Measurements from ENCODE around the gene WDR82. TPM values are rescaled to one million over a fixed set of nuclear protein-coding genes. Genes with fewer than 3 reads are reported as not detected.

Gene WDR82
- total RNA-seq, 1 donor from 2014 or later: 69.9 TPM

DNA sequence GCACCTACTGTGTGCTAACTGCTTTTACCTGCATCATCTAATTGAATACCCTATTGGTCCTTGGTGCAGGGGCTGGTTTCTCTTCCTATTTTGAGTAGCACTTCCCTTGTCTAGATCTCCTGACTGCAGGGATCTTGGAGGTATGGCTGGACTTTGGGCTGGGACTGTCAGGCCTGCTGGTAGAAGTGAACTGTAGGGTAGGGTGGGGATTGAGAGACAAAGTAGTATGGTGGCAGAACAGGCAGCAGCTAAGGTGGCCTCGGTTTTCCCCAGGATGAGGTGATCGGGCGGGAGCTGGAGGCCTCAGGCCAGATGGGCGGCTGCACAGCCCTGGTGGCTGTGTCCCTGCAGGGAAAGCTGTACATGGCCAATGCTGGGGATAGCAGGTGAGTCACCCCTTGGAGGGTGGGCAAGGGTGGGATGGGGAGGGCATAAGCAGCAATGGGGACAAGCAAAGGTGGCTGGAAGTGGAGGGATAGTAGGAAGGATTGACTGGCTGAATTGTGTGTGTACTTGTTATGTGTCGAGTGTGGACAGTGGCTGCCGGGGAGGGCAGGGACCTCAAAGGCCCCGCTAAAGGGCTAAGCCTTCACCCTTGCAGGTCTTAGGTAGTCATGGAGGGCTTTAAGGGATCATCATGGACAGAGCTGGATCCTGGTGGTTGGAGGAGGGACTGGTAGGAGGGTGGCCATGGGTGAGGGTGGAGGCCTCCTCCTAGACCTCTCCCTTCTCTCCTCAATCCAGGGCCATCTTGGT is 30.9 kb downstream of the WDR82 start:
- no peak overlapping the region for H3K4me3 ChIP-seq (ENCODE audit: low read length in 3 of 3)
- peaks cover 15 to 30% (median 26%) of the 10 kb centered on the region in 3 donors for H3K36me3 ChIP-seq (ENCODE audit: control insufficient read depth in 3 of 3, insufficient read depth in 3 of 3, low read length in 3 of 3)
- no peaks in the 10 kb centered on the region for H3K9me3 ChIP-seq (ENCODE audit: control insufficient read depth in 3 of 3, low read length in 3 of 3)
- no peak overlapping the region for H3K9ac ChIP-seq (ENCODE audit: low read depth in 1 of 3, low read length in 3 of 3)
- no peak overlapping the region for H3K27ac ChIP-seq (ENCODE audit: low read depth, low read length)
- peaks cover 2 to 20% (median 19%) of the 10 kb centered on the region in 3 donors for H3K27me3 ChIP-seq (ENCODE audit: control insufficient read depth in 3 of 3, insufficient read depth in 3 of 3, low read length in 3 of 3)
- H3K4me1 ChIP-seq (ENCODE audit: control insufficient read depth in 3 of 3, insufficient read depth in 3 of 3, low read length in 3 of 3): peaks cover 16 to 66% (median 43%) of the 10 kb centered on the region in 3 donors

DNA sequence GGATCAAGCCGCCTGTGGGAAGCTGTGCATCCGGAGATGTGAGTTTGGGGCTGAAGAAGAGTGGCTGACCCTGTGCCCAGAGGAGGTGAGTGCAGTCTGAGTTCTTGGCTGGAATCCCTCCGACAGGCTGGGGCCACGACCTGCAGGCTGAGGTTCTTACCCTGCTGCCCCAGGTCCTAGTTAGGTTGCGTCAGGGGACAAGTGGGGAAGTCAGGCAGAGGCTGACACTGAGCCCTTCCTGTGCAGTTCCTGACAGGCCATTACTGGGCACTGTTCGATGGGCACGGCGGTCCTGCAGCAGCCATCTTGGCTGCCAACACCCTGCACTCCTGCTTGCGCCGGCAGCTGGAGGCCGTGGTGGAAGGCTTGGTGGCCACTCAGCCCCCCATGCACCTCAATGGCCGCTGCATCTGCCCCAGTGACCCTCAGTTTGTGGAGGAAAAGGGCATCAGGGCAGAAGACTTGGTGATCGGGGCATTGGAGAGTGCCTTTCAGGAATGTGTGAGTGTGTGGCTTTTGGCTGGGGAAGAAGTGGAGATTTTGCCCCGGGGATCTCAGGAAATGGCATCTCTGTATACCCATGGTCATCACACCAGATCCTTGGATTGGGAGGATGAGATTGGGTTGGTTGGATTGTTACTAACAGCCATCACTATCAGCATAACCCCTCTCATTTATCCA is 31.6 kb downstream of the WDR82 start:
- Histone ChIP-seq H3K27ac (ENCODE audit: low read depth, low read length) (peak overlapping the region; percentile 64), H3K4me3 (ENCODE audit: low read length in 3 of 3) (peak overlapping the region in 2 of 3 donors; percentile 34 to 41), H3K36me3 (ENCODE audit: control insufficient read depth in 3 of 3, insufficient read depth in 3 of 3, low read length in 3 of 3) (peaks cover 15 to 27% (median 26%) of the 10 kb centered on the region in 3 donors), H3K9me3 (ENCODE audit: control insufficient read depth in 3 of 3, low read length in 3 of 3) (no peaks in the 10 kb centered on the region), H3K9ac (ENCODE audit: low read depth in 1 of 3, low read length in 3 of 3) (peak overlapping the region in 1 of 3 donors; percentile 84), H3K4me1 (ENCODE audit: control insufficient read depth in 3 of 3, insufficient read depth in 3 of 3, low read length in 3 of 3) (peaks cover 16 to 61% (median 42%) of the 10 kb centered on the region in 3 donors), H3K27me3 (ENCODE audit: control insufficient read depth in 3 of 3, insufficient read depth in 3 of 3, low read length in 3 of 3) (peaks cover 2 to 20% (median 19%) of the 10 kb centered on the region in 3 donors)

DNA sequence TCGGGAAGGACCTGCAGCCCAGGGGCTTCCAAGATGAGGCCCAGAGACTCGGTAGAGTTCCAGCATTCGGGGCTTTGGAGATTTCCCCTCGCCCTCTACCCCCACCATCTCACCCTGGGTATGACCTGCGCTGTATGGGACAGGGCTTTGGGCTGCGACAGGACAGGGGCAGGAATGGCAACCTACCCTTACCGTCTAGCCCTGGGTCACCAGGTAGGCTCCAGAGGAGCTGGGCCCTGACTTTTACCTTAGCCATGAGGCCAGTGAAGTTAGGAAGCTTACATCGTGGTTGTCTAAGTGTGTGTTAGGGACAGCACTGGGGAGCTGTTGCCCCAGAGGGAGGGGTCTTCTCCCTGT is 32.2 kb downstream of the WDR82 start:
- Histone ChIP-seq H3K27ac (ENCODE audit: low read depth, low read length) (peak overlapping the region; percentile 64), H3K27me3 (ENCODE audit: control insufficient read depth in 3 of 3, insufficient read depth in 3 of 3, low read length in 3 of 3) (peaks cover 2 to 20% (median 19%) of the 10 kb centered on the region in 3 donors), H3K4me1 (ENCODE audit: control insufficient read depth in 3 of 3, insufficient read depth in 3 of 3, low read length in 3 of 3) (peaks cover 16 to 56% (median 38%) of the 10 kb centered on the region in 3 donors), H3K4me3 (ENCODE audit: low read length in 3 of 3) (peak overlapping the region; percentile 68 to 76 (median 69)), H3K9me3 (ENCODE audit: control insufficient read depth in 3 of 3, low read length in 3 of 3) (no peaks in the 10 kb centered on the region), H3K36me3 (ENCODE audit: control insufficient read depth in 3 of 3, insufficient read depth in 3 of 3, low read length in 3 of 3) (peaks cover 15 to 26% (median 22%) of the 10 kb centered on the region in 3 donors), H3K9ac (ENCODE audit: low read depth in 1 of 3, low read length in 3 of 3) (peak overlapping the region; percentile 67 to 84 (median 70))

DNA sequence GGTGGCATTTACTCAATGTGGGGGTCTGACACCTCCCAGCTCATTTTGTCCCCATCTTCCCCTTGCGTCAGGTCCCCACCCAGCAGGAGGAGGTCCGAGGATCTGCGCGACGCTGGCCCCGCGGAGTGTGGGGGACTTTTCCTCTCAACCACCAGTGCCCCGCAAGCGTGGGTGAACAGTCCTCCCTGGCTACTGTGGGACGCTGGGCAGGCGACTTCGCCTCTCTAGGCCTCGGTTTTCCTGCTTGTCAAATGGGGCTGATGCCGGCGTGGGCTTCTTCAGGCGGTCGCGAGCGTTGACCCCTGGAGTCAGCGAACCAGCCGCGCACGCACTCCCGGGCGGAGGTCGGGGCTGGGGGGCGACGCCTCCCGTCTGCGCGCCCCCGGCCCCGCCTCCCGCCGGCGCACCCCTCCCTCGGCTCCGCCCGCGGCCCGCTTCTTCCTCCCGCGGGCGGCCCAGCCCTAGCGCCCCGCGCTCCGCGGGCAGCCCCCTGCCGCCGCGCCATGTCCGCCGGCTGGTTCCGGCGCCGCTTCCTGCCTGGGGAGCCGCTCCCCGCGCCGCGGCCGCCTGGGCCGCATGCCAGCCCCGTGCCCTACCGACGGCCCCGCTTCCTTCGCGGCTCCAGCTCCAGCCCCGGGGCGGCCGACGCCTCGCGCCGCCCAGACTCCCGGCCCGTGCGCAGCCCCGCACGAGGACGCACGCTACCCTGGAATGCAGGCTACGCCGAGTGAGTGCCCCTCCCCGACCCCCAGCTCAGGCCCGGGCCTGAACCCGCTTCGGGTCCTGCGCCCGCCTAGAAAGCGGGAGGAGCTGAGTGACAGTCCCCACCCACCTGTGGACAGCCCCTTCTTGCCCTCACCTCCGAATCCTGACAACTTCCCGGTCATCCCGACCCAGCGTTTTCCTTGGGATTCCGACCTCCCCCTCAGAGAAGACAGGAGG is 32.9 kb downstream of the WDR82 start, which contains the start of gene PPM1M:
Gene PPM1M (plus strand): TSS at position 438 of the 942 bp plus-strand sequence. CDS start 66 bp downstream, at position 504.
- H3K9ac ChIP-seq (ENCODE audit: low read depth in 1 of 3, low read length in 3 of 3): peak within 1 kb of the TSS; percentile 67 to 84 (median 80)
- H3K4me3 ChIP-seq (ENCODE audit: low read length in 3 of 3): peak within 1 kb of the TSS; percentile 72 to 77 (median 76)
- peaks cover 19 to 59% (median 39%) of the 10 kb centered on the region in 3 donors for H3K4me1 ChIP-seq (ENCODE audit: control insufficient read depth in 3 of 3, insufficient read depth in 3 of 3, low read length in 3 of 3)
- H3K27me3 ChIP-seq (ENCODE audit: control insufficient read depth in 3 of 3, insufficient read depth in 3 of 3, low read length in 3 of 3): peaks cover 2 to 20% (median 19%) of the 10 kb centered on the region in 3 donors
- H3K9me3 ChIP-seq (ENCODE audit: control insufficient read depth in 3 of 3, low read length in 3 of 3): no peaks in the 10 kb centered on the region
- peaks cover 15 to 24% (median 22%) of the 10 kb centered on the region in 3 donors for H3K36me3 ChIP-seq (ENCODE audit: control insufficient read depth in 3 of 3, insufficient read depth in 3 of 3, low read length in 3 of 3)
- H3K27ac ChIP-seq (ENCODE audit: low read depth, low read length): peak within 1 kb of the TSS; percentile 76

DNA sequence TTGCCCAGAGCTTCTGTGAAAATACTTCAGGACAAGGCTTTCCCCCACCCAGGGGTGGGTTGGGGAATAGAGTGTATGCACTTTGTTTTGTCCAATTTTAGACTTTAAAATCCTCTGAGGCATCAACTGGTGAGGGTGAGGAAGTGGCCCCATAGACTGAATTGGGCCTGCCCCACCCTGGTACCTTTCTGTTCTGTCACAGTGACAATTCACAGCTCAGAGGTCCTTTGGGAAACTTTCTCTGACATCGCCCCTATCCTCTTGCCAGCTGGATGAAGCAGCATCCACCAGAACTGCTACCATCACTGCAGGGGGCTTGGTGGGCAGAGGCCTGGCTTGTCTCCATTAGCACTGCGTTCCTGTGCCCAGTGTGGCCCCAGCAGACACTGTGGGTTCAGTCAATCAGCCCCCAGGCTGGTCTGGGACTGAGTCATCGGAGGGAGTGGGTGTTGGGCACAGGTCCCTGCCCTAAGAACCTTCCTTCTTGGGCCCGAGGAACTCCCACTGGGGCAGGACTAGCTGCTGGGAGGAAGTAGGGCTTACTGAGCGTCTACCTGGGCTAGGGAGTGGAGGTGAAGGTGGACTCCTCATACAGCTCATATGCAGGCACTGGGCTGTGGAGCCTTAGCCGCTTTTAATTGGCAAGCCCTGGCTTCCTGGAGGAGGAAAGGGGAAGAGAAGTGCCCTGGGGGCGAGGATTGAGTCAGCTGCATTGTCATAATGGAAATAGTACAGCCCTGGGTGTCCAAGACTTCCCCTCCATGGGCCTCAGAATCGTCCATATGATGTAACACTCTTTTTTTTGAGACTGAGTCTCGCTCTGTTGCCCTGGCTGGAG is 34.4 kb downstream of the WDR82 start:
- peak overlapping the region in 1 of 3 donors; percentile 50 for H3K9ac ChIP-seq (ENCODE audit: low read depth in 1 of 3, low read length in 3 of 3)
- no peak overlapping the region for H3K4me3 ChIP-seq (ENCODE audit: low read length in 3 of 3)
- H3K27me3 ChIP-seq (ENCODE audit: control insufficient read depth in 3 of 3, insufficient read depth in 3 of 3, low read length in 3 of 3): peaks cover 2 to 20% (median 19%) of the 10 kb centered on the region in 3 donors
- peaks cover 26 to 60% (median 46%) of the 10 kb centered on the region in 3 donors for H3K4me1 ChIP-seq (ENCODE audit: control insufficient read depth in 3 of 3, insufficient read depth in 3 of 3, low read length in 3 of 3)
- H3K27ac ChIP-seq (ENCODE audit: low read depth, low read length): peak overlapping the region; percentile 76
- peaks cover 4 to 9% (median 6%) of the 10 kb centered on the region in 3 donors for H3K36me3 ChIP-seq (ENCODE audit: control insufficient read depth in 3 of 3, insufficient read depth in 3 of 3, low read length in 3 of 3)
- H3K9me3 ChIP-seq (ENCODE audit: control insufficient read depth in 3 of 3, low read length in 3 of 3): no peaks in the 10 kb centered on the region

DNA sequence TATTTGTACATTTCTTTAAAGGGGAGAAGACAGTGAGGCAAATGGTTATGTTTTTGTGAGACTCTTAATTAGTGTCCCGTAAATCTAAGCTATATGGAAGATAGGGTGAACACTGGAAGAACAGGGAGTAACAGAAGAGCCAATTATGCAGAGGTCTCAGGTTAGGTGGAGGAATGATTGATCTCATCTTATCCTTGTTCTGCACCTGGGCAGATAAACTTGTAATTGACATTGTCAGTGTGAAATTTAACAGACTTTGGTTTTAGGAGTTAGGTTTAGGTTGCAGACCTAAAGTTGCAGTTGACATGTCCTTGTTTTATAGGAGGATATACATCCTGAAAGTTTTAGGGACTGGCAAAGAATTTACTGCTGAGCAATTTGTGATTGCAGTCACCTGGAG is 36.4 kb downstream of the WDR82 start:
- Histone ChIP-seq H3K9me3 (ENCODE audit: control insufficient read depth in 3 of 3, low read length in 3 of 3) (no peaks in the 10 kb centered on the region), H3K4me1 (ENCODE audit: control insufficient read depth in 3 of 3, insufficient read depth in 3 of 3, low read length in 3 of 3) (peaks cover 40 to 62% (median 55%) of the 10 kb centered on the region in 3 donors), H3K9ac (ENCODE audit: low read depth in 1 of 3, low read length in 3 of 3) (no peak overlapping the region), H3K36me3 (ENCODE audit: control insufficient read depth in 3 of 3, insufficient read depth in 3 of 3, low read length in 3 of 3) (no peaks in the 10 kb centered on the region), H3K4me3 (ENCODE audit: low read length in 3 of 3) (no peak overlapping the region), H3K27ac (ENCODE audit: low read depth, low read length) (no peak overlapping the region), H3K27me3 (ENCODE audit: control insufficient read depth in 3 of 3, insufficient read depth in 3 of 3, low read length in 3 of 3) (peaks cover 2 to 20% (median 19%) of the 10 kb centered on the region in 3 donors)

DNA sequence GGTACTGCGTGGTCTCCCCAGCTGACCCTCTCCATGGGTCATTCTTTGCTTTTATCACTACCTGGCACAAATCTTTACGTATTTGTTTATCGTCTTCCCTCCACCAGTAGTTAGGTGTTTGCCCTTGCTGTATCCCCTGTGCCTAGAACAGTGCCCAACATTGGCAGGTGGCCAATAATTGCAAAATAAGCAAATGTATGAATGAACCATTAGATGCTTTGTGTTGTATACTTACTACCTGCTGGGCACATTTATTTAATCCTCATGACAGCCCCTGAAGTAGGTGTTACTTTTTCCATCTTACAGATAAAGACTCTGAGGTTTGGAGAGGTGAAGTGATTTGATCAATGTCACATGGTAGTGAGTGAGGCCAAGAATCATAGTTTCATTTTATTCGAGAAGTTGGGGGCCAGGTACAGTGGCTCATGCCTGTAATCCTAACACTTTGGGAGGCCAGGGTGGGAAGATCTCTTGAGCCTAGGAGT is 37.5 kb downstream of the WDR82 start:
- Histone ChIP-seq H3K36me3 (ENCODE audit: control insufficient read depth in 3 of 3, insufficient read depth in 3 of 3, low read length in 3 of 3) (no peaks in the 10 kb centered on the region), H3K27me3 (ENCODE audit: control insufficient read depth in 3 of 3, insufficient read depth in 3 of 3, low read length in 3 of 3) (peaks cover 2 to 15% (median 15%) of the 10 kb centered on the region in 3 donors), H3K9ac (ENCODE audit: low read depth in 1 of 3, low read length in 3 of 3) (no peak overlapping the region), H3K27ac (ENCODE audit: low read depth, low read length) (peak overlapping the region; percentile 99), H3K4me1 (ENCODE audit: control insufficient read depth in 3 of 3, insufficient read depth in 3 of 3, low read length in 3 of 3) (peaks cover 43 to 62% (median 54%) of the 10 kb centered on the region in 3 donors), H3K9me3 (ENCODE audit: control insufficient read depth in 3 of 3, low read length in 3 of 3) (no peaks in the 10 kb centered on the region), H3K4me3 (ENCODE audit: low read length in 3 of 3) (no peak overlapping the region)

DNA sequence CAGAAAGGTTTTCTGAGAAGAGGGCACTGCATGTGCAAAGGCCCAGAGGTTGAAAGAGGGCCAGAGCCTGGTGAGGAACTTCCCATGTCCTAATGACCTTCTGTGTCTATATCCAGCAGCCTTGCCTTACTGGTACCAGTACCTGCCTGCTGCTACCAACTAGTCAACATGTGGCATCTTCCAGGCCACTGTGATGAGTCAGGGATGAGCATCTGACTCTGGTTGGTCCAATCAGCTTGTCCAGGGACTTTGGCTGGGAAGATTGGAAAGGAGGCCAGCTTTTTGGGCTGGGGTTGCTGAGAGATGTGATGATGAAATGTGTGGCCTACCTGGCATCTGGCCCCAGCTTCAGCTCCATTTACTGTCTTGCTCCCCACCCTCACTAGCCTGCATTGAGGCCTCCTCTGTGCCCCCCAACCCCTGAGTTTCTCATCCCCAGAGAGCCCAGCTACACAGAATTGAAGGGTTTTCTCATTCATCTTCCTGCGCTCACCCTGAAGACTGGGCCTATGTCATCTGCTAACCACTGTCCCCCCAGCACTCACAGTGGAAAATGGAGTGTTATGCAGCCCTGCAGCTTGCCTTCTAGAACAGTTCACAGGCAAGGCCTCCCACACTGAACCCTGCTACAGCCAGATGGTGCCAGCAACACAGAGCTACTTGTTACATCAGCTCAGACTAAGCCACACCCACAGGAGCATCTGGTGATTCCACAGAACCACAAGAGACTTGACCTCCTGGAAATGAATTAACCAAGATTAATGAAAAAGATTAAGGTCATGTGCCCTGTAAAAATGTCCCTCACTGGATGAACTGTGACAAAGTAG is 38.2 kb downstream of the WDR82 start:
- Histone ChIP-seq H3K9ac (ENCODE audit: low read depth in 1 of 3, low read length in 3 of 3) (peak overlapping the region in 1 of 3 donors; percentile 33), H3K9me3 (ENCODE audit: control insufficient read depth in 3 of 3, low read length in 3 of 3) (no peaks in the 10 kb centered on the region), H3K4me3 (ENCODE audit: low read length in 3 of 3) (peak overlapping the region in 2 of 3 donors; percentile 12 to 13), H3K27me3 (ENCODE audit: control insufficient read depth in 3 of 3, insufficient read depth in 3 of 3, low read length in 3 of 3) (peaks cover 2 to 12% (median 11%) of the 10 kb centered on the region in 3 donors), H3K4me1 (ENCODE audit: control insufficient read depth in 3 of 3, insufficient read depth in 3 of 3, low read length in 3 of 3) (peaks cover 46 to 65% (median 56%) of the 10 kb centered on the region in 3 donors), H3K36me3 (ENCODE audit: control insufficient read depth in 3 of 3, insufficient read depth in 3 of 3, low read length in 3 of 3) (peaks cover 0 to 1% (median 0%) of the 10 kb centered on the region in 3 donors), H3K27ac (ENCODE audit: low read depth, low read length) (peak overlapping the region; percentile 99)
